Measurements from ENCODE around the gene SLC12A3.

SLC12A3 gene

DNA sequence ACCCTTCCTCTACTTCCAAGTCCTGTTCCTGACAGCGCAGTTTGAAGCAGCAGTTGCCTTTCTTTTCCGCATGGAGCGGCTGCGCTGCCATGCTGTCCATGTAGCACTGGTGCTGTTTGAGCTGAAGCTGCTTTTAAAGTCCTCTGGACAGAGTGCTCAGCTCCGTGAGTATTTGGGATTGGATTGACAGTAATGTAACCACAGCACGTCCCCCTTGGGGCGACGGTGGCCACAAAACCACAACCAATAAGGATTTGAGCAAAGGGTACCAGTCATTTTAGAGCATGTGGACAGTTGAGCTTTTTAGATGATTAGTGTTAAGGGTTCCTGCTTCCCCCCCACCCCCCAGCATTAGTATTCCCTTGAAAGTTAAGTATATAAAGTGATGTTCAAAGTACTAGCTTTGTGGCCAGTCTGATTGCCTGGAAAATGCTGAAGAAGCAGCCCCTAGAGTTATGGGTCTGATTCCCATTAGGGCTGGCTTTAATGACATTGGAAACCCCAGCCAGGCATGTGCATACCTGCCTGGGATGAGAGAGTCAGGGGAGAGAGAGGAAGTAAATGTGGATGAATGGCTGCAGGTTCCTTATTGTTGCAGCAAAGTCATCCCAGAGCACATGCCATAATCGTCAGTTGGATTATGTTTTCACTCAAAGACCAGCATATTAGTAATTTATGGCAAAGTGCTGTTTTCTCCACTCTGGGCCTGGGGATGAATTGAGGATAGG, 31.6 kb upstream of the SLC12A3 start:
- ChIA-PET CTCF (interaction anchor here (1.1 to 1.9 kb wide), 3 partner anchors 18 to 251 kb away, joined by 3 to 5 read pairs (median 4); no protein-coding TSS in a partner anchor), POLR2A (interaction anchor here (0.6 kb wide), 2 partner anchors 210 to 215 kb away, joined by 4 to 5 read pairs; no protein-coding TSS in a partner anchor)
- TF ChIP-seq, protein P1, sequence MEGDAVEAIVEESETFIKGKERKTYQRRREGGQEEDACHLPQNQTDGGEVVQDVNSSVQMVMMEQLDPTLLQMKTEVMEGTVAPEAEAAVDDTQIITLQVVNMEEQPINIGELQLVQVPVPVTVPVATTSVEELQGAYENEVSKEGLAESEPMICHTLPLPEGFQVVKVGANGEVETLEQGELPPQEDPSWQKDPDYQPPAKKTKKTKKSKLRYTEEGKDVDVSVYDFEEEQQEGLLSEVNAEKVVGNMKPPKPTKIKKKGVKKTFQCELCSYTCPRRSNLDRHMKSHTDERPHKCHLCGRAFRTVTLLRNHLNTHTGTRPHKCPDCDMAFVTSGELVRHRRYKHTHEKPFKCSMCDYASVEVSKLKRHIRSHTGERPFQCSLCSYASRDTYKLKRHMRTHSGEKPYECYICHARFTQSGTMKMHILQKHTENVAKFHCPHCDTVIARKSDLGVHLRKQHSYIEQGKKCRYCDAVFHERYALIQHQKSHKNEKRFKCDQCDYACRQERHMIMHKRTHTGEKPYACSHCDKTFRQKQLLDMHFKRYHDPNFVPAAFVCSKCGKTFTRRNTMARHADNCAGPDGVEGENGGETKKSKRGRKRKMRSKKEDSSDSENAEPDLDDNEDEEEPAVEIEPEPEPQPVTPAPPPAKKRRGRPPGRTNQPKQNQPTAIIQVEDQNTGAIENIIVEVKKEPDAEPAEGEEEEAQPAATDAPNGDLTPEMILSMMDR (IDR thresholded peaks at IDR 0.05; ENCODE audit: control extremely low read depth, extremely low read depth, low read depth, missing control alignments) = no peak
- DNase-seq (ENCODE audit: extremely low spot score) = no peak

DNA sequence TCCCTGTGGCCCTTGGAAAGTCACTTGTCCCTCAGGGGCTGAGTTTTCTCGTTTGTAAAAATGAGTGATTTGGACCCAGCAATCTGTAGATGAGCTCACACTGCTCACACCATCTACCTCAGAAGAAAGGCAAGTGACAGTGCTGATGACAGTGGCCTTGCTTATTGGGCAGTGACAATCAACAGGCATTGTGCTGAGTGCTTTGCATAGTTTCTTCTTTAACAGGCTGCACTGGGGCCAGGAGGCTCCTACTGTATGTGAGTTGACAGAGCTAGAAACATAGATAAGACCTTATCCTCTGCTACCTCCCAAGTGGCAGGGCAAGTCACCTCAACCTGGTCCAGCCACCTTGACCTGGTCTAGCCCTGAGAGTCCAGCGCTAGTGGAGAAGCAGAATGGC, 29.7 kb upstream of the SLC12A3 start:
- POLR2A ChIA-PET = no interaction called here
- CTCF ChIA-PET = interaction anchor here (1.6 kb wide), 1 partner anchor 15 kb away, joined by 4 read pairs; no protein-coding TSS in a partner anchor
- TF ChIP-seq, protein P1 (IDR thresholded peaks at IDR 0.05; ENCODE audit: control extremely low read depth, extremely low read depth, low read depth, missing control alignments) = no peak
- DNase-seq (ENCODE audit: extremely low spot score) = no peak

DNA sequence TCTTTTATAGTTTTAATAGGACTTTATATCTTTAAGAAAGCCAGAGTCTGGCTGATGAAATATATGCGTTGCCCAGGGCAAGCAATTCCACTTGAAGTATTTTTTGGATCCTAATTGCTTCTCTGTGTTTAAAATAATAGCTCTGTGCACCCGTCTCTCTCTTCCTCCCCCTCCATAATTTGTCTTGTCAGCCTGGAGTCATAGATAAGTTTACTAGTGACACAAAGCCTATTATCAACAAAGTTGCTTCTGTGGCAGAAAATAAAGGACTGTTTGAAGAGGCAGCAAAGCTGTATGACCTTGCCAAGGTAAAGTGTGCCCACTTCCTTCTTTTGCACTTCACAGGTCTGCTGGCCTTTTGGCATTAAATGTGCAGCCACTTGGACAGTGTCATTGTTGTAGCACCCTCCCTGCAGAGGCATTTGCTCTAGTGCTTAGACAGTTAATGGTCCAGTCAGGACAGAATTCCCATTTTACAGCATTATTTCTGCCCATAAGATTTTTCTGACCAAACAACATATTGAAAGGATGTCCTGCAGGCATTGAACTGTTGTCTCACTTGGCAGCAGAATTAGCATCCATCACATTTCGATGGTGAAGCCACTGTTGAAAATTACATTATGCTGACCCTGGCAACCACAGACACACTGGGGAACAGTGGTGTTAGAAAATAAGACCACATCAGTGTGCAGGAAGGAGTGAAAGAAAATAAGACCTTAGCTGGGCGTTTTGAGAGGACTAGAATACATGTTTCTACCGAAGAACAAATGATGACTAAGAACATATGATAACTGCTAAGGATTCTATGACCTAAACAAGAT, 28.4 kb upstream of the SLC12A3 start:
- DNase-seq (ENCODE audit: extremely low spot score) = no peak
- CTCF ChIA-PET = no interaction called here
- TF ChIP-seq, protein P1 (IDR thresholded peaks at IDR 0.05; ENCODE audit: control extremely low read depth, extremely low read depth, low read depth, missing control alignments) = no peak
- POLR2A ChIA-PET = no interaction called here

DNA sequence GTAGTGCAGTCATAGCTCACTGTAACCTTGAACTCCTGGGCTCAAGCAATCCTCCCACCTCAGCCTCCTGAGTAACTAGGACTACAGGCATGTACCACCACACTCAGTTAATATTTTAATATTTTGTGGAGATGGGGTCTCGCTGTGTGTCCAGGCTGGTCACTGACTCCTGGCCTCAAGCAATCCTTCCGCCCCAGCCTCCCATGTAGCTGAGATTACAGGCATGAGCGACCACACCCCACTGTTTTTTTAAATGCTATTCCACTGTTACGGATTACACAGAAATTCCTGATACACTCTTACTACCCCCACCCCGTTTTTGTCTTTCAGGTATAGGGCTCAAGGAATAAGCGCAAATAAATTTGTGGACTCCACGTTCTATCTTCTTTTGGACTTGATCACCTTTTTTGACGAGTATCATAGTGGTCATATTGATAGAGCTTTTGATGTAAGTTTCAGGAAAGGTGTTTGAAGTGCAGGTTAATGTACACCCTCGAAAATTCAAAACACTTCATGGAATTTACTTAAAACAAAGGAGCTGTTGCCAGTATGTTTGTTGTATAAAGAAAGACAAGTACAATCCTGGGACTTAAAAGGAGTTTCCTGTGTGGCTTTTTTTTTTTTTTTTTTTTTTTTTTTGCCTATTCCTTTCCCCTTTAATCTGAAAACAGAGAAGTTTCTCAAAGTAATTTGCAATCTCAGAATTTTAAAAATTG, 26.2 kb upstream of the SLC12A3 start:
- ChIA-PET CTCF (interaction anchor here (0.8 to 1.7 kb wide), 7 partner anchors 9 to 292 kb away, joined by 3 to 6 read pairs (median 3); no protein-coding TSS in a partner anchor), POLR2A (no interaction called here)
- no peak for DNase-seq (ENCODE audit: extremely low spot score)
- TF ChIP-seq, protein P1 (IDR thresholded peaks at IDR 0.05; ENCODE audit: control extremely low read depth, extremely low read depth, low read depth, missing control alignments) = no peak

DNA sequence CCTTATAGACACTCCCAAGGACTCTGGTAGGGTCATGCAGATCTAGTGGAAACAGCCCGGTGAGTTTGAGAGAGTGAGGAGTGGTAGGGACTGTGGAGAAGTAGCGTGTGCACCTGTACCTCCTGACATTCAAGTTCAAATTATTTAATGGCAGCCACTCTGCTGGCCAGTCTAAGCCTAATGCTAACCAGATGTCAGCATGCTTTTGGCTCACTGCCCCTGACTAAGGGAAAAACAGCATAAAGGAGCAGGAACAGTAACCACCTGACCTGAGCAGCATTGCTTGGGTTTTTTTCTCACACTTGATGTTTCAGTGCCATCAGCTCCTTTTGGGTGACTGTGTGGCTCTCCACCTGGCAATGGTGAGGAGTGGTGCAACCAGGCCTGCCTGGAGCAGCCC, 23.8 kb upstream of the SLC12A3 start:
- POLR2A ChIA-PET = no interaction called here
- CTCF ChIA-PET = interaction anchor here (1.1 kb wide), 1 partner anchor 21 kb away, joined by 3 read pairs; no protein-coding TSS in a partner anchor
- DNase-seq (ENCODE audit: extremely low spot score) = no peak
- TF ChIP-seq, protein P1 (IDR thresholded peaks at IDR 0.05; ENCODE audit: control extremely low read depth, extremely low read depth, low read depth, missing control alignments) = no peak

DNA sequence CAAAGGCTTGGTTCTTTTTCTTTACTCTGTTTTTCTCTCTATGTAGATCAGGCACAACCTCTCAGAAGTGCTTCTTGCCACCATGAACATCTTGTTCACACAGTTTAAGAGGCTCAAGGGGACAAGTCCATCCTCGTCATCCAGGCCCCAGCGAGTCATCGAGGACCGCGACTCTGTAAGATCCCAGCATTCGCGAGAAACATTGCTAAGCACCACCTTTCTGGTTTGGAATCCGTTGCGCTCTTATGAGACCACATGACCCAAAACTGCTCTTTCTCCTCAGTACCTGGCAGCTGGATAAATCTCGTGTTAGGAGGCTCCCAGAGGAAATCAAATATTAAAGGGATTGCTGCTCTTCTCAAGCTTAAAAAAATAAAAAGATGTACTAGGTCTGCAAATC, 23.3 kb upstream of the SLC12A3 start:
- no peak for DNase-seq (ENCODE audit: extremely low spot score)
- ChIA-PET POLR2A (no interaction called here), CTCF (interaction anchor here (1.1 to 2.3 kb wide), 3 partner anchors 12 to 21 kb away, joined by 3 to 13 read pairs (median 4); no protein-coding TSS in a partner anchor)
- TF ChIP-seq, protein P1 (IDR thresholded peaks at IDR 0.05; ENCODE audit: control extremely low read depth, extremely low read depth, low read depth, missing control alignments) = no peak
